HG02885 (cell line): ENCODE measurements around the gene SLC9A3.

Source experiments
- ATAC-seq: cut with Tn5 transposase; IDR thresholded peaks from one replicate; pipeline ENCODE4 v1.9.1; 2021; ENCODE audit warnings: mild to moderate bottlenecking; ENCODE audit not compliant: unreplicated experiment, poor library complexity

Gene SLC9A3

DNA sequence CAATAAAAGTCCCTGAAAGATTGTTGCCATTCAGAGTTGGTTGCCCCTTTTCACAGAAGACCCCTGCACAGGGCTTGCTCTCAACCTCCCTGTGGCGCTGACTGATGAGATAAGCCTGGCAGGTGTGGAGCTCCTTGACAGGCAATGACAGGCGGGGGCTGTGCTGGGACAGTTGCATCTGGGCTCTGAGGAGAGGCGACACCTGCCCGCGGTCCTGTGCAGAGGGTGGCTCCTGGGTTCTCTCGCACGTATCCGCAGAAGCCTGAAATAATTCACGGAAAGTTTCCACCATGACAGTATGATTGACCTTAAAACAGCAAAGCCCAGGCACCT lies 101.0 kb downstream of the SLC9A3 start:
- ATAC-seq = no peak

DNA sequence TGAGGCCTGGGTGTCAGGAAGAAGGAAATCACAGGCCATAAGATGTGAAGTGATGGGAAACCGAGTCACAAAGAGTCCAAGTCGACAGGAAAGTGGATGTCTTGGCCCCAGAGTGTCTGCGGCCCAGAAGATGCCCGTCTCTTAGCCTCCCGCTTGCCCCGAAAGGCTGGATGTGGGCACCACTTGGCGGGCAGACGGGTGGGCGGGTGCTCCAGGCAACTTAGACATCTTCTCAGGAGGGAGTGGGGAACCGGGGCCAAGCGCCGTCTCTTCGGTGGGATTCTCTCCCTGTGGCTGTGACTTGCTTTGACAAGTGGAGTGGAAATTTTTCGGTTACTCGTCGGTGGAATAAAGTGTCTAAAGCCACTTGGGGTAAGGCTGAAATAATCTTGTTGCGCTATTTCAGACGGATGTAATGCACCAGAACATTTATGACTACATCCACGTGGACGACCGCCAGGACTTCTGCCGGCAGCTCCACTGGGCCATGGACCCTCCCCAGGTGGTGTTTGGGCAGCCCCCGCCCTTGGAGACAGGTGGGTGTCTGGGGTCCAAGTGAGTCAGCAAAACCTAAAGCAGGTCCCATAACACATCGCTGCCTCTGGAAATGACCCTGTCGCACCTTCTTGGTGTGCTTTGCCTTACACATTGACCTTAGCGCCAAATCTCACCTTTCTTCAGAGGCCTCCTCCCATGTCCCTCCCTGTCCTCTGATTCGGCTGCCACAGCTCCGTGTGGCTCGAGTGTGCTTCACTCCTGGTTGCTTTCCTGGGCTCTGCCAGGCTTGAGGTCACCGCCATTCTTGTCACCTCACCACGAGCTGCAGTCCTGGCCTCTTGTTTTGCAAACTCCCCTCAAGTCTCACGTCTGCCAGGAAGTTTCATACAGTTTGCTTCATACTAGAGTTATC lies 101.7 kb downstream of the SLC9A3 start:
- ATAC-seq = no peak

DNA sequence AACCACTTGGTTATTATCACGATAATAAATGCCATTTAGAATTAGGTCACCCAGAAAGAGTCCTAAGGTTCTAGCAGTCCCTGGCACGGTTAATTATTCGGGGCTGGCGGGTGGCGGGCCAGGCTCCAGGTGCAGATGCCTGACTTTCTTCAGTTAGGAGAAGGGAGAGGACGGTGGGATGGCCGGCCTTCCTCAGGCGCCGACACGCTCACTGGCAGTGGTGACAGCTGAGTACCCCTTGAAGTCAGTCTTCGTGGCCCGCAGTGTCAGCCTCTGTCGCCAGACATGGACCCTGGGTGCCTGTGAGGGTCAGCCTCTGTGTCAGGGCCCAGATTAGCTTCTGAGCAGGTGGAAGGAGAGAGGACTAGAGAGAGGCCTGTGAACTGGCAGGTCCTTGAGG lies 102.3 kb downstream of the SLC9A3 start:
- ATAC-seq = no peak

DNA sequence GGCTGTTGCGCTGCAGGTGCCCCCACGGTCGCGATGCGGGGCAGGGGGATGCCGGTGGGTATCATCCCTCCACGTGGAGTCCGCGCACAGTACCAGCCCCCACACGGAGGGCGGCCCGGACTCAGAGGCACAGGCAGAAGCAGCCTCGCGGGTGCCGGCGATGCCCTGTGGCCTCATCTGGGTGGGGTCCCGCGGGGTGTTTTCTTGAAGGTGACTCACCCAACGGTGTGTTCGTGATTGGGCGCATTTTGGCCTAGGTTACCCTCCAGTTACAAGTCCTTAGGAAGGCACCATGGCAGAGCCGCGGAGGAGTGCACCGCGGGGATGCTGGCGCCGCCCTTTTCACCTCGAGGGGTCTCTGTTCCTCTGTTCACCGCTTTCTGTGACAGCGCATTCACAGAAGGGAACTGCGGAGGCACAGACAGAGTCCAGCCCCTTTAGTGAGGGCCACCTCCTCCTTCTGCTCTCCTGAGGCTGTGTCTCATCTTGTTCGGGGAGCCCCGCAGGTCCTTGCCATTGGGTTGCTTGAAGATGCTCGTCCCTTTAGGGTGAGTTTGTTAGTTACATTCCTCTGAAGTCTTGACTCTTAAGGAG lies 102.9 kb downstream of the SLC9A3 start:
- no peak for ATAC-seq

DNA sequence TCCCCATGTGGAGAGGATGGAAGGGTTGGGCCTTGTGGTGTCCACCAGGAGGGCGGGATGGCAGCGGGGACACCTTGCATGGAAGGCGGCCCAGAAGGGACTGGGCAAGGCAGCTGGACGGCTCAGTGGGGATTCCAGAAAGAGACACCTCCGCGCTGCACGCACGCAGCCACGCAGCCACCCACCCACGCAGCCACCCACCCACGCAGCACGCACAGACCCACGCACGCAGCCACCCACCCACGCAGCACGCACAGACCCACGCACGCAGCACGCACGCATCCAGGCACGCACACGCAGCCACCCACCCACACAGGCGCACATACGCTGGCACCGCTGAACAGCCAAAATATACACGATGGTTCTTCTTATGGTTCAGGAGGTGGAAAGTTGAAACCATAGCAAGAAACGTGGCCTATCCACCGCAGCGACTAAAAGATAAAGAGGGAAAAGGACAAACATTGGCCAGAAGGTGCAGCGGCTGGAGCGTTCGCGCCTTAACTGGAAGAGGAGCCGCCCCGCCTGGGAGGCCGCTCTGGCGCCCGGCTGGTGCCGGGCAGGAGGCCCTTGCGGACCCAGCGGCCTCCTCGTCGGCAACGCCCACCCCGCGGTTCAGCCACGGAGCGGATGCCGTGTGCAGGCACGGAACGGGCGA lies 103.5 kb downstream of the SLC9A3 start:
- no peak for ATAC-seq
